ENCODE results near the gene SPNS1. TPM values are rescaled to one million over a fixed set of nuclear protein-coding genes. Genes with fewer than 3 reads are reported as not detected.
A peak's percentile ranks its signal among the peaks of the same experiment; 100 is the strongest.
"Not testable (repeated sequence)": the region's sequence is repeated elsewhere in the genome, so short reads cannot be mapped to it uniquely, and the experiment has no call there.

SPNS1 gene
- total RNA-seq, 2 donors from 2014 or later = 30.1 to 41.3 TPM

GRCh38 chr16:28975158-28975599, 601 bp downstream of the SPNS1 start:
- H3K4me1 Mint-ChIP-seq (ENCODE audit: low read depth in 2 of 2) = peaks cover 19 to 33% of the 10 kb centered on the region in 2 donors
- no peak for DNase-seq (ENCODE audit: low spot score)
- H3K27me3 Mint-ChIP-seq = no peaks in the 10 kb centered on the region
- H3K27ac Mint-ChIP-seq = peak overlapping the region; percentile 88 to 96
- H3K36me3 Mint-ChIP-seq = no peaks in the 10 kb centered on the region
- peak; percentile 16 to 27 for ATAC-seq
- H3K4me3 Mint-ChIP-seq = peak overlapping the region; percentile 99
- no peaks in the 10 kb centered on the region for H3K9me3 Mint-ChIP-seq

DNA sequence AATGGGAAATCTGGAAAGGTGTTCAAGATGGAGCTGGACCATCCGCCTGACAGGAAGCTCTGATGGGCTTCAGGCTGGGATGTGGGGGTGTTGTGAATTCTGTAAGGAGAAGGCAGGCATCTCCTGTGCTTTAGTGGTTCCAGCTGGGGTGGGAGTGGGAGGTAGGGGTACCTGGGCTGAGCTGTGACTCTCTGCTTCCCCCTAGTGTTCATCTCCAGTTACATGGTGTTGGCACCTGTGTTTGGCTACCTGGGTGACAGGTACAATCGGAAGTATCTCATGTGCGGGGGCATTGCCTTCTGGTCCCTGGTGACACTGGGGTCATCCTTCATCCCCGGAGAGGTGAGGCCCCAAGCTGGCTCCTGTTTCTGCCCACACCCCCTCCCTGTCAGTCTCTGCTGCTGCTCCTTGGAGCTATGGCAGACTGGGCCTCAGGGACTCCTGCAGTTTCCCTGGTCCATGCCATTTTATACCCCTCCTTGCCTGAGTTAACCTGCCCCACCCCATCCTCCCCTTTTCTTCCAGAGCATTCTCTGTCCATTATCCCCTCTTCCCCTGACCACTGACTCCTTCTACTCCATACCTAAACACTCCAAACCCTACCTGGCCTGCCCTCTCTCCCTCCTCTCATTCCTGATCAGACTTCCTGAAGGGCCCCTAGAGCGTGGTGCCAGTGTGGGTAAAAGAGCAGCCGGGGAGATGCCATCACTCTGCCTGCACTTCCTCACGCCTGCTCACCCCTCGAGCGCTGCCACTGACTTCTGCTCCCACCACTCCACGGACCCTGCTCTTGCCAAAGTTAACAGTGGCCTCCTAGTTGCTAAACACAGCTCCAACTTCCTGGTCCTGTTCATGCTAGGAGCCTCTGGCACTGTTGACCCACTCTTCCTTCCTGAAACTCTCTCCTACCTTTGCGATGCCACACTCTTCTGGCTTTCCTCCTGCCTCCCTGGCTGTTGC, 3.4 kb downstream of the SPNS1 start:
- no peak for DNase-seq (ENCODE audit: low spot score)
- no peak for ATAC-seq
- peaks cover 23 to 33% of the 10 kb centered on the region in 2 donors for H3K4me1 Mint-ChIP-seq (ENCODE audit: low read depth in 2 of 2)
- no peak overlapping the region for H3K4me3 Mint-ChIP-seq
- no peaks in the 10 kb centered on the region for H3K36me3 Mint-ChIP-seq
- H3K27me3 Mint-ChIP-seq = no peaks in the 10 kb centered on the region
- H3K27ac Mint-ChIP-seq = no peak overlapping the region
- H3K9me3 Mint-ChIP-seq = no peaks in the 10 kb centered on the region

GRCh38 chr16:28980330-28980729, 5.8 kb downstream of the SPNS1 start:
- Mint-ChIP-seq H3K4me1 (ENCODE audit: low read depth in 2 of 2) (peaks cover 33 to 41% of the 10 kb centered on the region in 2 donors), H3K36me3 (peaks cover 12% of the 10 kb centered on the region)
- not testable (repeated sequence) for DNase-seq (ENCODE audit: low spot score); ATAC-seq; H3K27me3 Mint-ChIP-seq; H3K27ac Mint-ChIP-seq; H3K9me3 Mint-ChIP-seq; H3K4me3 Mint-ChIP-seq

DNA sequence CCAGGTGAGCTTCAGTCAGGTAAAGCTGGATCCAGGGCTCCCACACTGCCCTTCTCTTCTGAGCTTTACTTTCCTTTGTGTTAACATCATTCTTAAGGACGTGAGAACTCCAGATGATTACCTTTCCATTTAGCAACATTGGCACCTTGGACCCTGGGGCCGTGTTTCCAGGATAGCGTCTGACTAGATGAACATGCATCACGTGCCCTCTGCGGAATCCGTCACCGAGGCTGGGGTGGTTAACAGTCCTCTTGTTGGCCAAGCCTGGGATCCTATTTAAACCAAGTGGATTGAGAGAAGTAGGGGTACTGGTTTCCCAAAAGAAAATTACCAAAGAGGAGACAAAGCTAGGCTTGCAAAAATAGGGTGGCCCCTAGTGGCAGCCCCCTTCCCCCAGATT, 6.4 kb downstream of the SPNS1 start:
- H3K4me1 Mint-ChIP-seq (ENCODE audit: low read depth in 2 of 2) = peaks cover 32 to 40% of the 10 kb centered on the region in 2 donors
- no peaks in the 10 kb centered on the region for H3K27me3 Mint-ChIP-seq
- no peaks in the 10 kb centered on the region for H3K9me3 Mint-ChIP-seq
- DNase-seq (ENCODE audit: low spot score) (no peak), ATAC-seq (no peak)
- H3K36me3 Mint-ChIP-seq = peaks cover 12% of the 10 kb centered on the region
- H3K4me3 Mint-ChIP-seq = no peak overlapping the region
- H3K27ac Mint-ChIP-seq = no peak overlapping the region

GRCh38 chr16:28981517-28981916, 6.9 kb downstream of the SPNS1 start:
- peak overlapping the region in 1 of 2 donors; percentile 21 for H3K27ac Mint-ChIP-seq
- H3K27me3 Mint-ChIP-seq = no peaks in the 10 kb centered on the region
- no peak overlapping the region for H3K4me3 Mint-ChIP-seq
- peaks cover 32 to 34% of the 10 kb centered on the region in 2 donors for H3K4me1 Mint-ChIP-seq (ENCODE audit: low read depth in 2 of 2)
- no peak for ATAC-seq
- H3K36me3 Mint-ChIP-seq = peaks cover 12% of the 10 kb centered on the region
- no peaks in the 10 kb centered on the region for H3K9me3 Mint-ChIP-seq
- DNase-seq (ENCODE audit: low spot score) = no peak

DNA sequence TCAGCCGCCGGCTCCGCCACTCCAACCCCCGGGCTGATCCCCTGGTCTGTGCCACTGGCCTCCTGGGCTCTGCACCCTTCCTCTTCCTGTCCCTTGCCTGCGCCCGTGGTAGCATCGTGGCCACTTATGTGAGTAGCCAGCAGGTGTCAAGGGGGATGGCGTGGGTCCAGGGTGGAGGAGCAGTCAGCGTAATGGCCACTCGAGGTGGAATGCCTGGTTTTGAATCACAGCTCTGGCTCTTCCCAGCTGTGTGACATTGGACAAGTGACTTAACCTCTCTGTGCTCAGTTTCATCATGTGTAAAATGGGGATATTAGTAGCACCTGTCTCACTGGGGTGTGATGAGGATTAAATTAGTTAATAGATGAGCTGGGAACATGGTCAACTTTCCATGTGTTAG, 7.8 kb downstream of the SPNS1 start:
- Mint-ChIP-seq H3K4me3 (no peak overlapping the region), H3K9me3 (no peaks in the 10 kb centered on the region), H3K4me1 (ENCODE audit: low read depth in 2 of 2) (peaks cover 34 to 35% of the 10 kb centered on the region in 2 donors), H3K27me3 (no peaks in the 10 kb centered on the region), H3K27ac (peak overlapping the region in 1 of 2 donors; percentile 86), H3K36me3 (peaks cover 18% of the 10 kb centered on the region)
- ATAC-seq = no peak
- no peak for DNase-seq (ENCODE audit: low spot score)

DNA sequence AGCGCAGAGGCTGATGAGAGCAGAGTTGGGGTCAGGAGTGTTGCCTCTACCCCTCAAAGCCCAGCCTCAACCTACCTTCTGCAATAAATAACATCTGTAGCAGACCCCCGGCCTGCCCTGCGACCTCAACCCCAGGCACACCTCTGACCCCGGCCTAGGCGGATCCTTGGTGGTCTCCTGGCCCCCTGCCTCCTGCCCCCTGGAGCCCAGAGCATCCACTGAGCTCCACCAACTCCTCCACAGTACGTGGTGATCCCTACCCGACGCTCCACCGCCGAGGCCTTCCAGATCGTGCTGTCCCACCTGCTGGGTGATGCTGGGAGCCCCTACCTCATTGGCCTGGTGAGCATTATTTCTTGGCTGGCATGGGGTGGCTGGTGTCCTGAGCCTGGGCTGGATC, 8.4 kb downstream of the SPNS1 start:
- peak overlapping the region; percentile 86 to 90 for H3K27ac Mint-ChIP-seq
- no peak overlapping the region for H3K4me3 Mint-ChIP-seq
- no peaks in the 10 kb centered on the region for H3K9me3 Mint-ChIP-seq
- H3K4me1 Mint-ChIP-seq (ENCODE audit: low read depth in 2 of 2) = peaks cover 35 to 38% of the 10 kb centered on the region in 2 donors
- H3K27me3 Mint-ChIP-seq = no peaks in the 10 kb centered on the region
- ATAC-seq (no peak), DNase-seq (ENCODE audit: low spot score) (no peak)
- peaks cover 21% of the 10 kb centered on the region for H3K36me3 Mint-ChIP-seq

GRCh38 chr16:28983644-28984043, 9.1 kb downstream of the SPNS1 start:
- no peaks in the 10 kb centered on the region for H3K9me3 Mint-ChIP-seq
- H3K4me3 Mint-ChIP-seq = peak overlapping the region; percentile 89
- H3K27ac Mint-ChIP-seq = peak overlapping the region; percentile 86 to 90
- peaks cover 21% of the 10 kb centered on the region for H3K36me3 Mint-ChIP-seq
- DNase-seq (ENCODE audit: low spot score) (peak; percentile 13), ATAC-seq (no peak)
- no peaks in the 10 kb centered on the region for H3K27me3 Mint-ChIP-seq
- H3K4me1 Mint-ChIP-seq (ENCODE audit: low read depth in 2 of 2) = peaks cover 37 to 38% of the 10 kb centered on the region in 2 donors

DNA sequence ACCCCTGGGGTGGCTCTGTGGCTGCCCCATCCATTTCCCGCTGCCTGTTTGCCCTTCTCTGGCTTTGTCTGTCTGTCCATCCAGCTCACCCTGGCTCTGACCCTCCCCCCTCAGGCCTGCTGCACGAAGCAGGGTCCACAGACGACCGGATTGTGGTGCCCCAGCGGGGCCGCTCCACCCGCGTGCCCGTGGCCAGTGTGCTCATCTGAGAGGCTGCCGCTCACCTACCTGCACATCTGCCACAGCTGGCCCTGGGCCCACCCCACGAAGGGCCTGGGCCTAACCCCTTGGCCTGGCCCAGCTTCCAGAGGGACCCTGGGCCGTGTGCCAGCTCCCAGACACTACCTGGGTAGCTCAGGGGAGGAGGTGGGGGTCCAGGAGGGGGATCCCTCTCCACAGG, 9.5 kb downstream of the SPNS1 start:
- peak in 1 of 2 donors; percentile 2 for ATAC-seq
- H3K27ac Mint-ChIP-seq = peak overlapping the region; percentile 86 to 90
- H3K9me3 Mint-ChIP-seq = no peaks in the 10 kb centered on the region
- H3K4me3 Mint-ChIP-seq = peak overlapping the region; percentile 89
- H3K4me1 Mint-ChIP-seq (ENCODE audit: low read depth in 2 of 2) = peaks cover 36 to 42% of the 10 kb centered on the region in 2 donors
- no peak for DNase-seq (ENCODE audit: low spot score)
- no peaks in the 10 kb centered on the region for H3K27me3 Mint-ChIP-seq
- peaks cover 21% of the 10 kb centered on the region for H3K36me3 Mint-ChIP-seq

- Mint-ChIP-seq H3K27ac (peak within 1 kb of the TSS; percentile 86 to 91), H3K4me3 (peak within 1 kb of the TSS; percentile 89), H3K27me3 (no peaks in the 10 kb centered on the region), H3K36me3 (peaks cover 21% of the 10 kb centered on the region), H3K4me1 (ENCODE audit: low read depth in 2 of 2) (peaks cover 40 to 45% of the 10 kb centered on the region in 2 donors), H3K9me3 (no peaks in the 10 kb centered on the region)
- peak; percentile 85 to 89 for ATAC-seq
- peak; percentile 77 for DNase-seq (ENCODE audit: low spot score)
These were observed 10.1 kb downstream of the SPNS1 start, which contains the start of gene LAT for GRCh38 chr16:28984619-28985135. Gene LAT, plus strand, starts transcription at chr16:28985052. Its CDS starts 366 bp downstream, at chr16:28985418.

DNA sequence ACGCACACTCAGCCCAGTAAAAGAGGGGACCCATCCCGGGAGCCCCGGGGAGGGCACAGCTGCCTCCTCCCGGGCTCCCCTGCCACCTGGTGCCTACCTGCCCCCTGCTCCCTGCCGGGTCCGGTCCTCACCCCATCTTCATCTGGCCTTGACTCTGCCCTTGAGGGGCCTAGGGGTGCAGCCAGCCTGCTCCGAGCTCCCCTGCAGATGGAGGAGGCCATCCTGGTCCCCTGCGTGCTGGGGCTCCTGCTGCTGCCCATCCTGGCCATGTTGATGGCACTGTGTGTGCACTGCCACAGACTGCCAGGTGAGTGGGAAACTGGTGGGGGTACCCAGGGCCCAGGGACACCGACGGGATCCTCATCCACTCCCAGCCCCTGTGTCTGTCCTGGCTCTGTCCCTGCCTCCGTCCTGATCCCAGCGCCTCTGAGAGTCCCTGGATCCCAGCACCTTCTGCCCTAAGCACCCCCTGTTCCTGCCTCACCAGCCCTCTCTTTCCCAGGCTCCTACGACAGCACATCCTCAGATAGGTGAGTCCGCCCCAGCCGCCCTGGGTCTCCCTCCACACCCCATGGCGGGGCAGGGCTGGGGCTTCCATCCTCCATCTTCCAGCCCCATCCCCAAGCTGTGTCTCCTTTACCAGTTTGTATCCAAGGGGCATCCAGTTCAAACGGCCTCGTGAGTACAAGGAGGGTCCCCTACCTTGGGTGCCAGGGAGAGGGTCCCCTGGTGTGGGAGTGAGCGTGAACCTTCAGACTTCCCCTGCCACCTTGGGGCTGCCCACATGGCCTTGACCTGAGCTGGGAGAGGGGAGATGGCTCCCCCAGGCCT, 10.8 kb downstream of the SPNS1 start:
- Mint-ChIP-seq H3K27me3 (no peaks in the 10 kb centered on the region), H3K4me3 (peak overlapping the region; percentile 74), H3K27ac (peak overlapping the region; percentile 67 to 91), H3K9me3 (no peaks in the 10 kb centered on the region), H3K36me3 (peaks cover 21% of the 10 kb centered on the region), H3K4me1 (ENCODE audit: low read depth in 2 of 2) (peaks cover 45 to 50% of the 10 kb centered on the region in 2 donors)
- DNase-seq (ENCODE audit: low spot score) (peak; percentile 61), ATAC-seq (peak; percentile 2 to 15)

DNA sequence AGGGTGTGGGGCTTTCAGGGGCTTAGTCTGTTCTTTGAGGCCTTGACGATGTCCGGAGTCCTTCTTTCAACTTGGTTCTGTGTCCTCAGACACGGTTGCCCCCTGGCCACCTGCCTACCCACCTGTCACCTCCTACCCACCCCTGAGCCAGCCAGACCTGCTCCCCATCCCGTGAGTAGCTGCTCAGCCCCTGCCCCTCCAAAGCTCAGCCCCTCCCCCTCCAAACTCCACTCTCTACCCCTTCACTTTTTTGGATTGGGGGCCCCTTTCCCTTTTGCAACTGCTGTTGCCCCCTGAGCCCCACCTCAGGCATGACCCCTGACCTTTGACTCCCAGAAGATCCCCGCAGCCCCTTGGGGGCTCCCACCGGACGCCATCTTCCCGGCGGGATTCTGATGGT, 11.5 kb downstream of the SPNS1 start:
- H3K4me3 Mint-ChIP-seq = peak overlapping the region; percentile 74
- no peak for ATAC-seq
- H3K27ac Mint-ChIP-seq = peak overlapping the region; percentile 67 to 91
- peaks cover 47 to 50% of the 10 kb centered on the region in 2 donors for H3K4me1 Mint-ChIP-seq (ENCODE audit: low read depth in 2 of 2)
- H3K9me3 Mint-ChIP-seq = no peaks in the 10 kb centered on the region
- DNase-seq (ENCODE audit: low spot score) = peak; percentile 10
- H3K36me3 Mint-ChIP-seq = peaks cover 21% of the 10 kb centered on the region
- H3K27me3 Mint-ChIP-seq = no peaks in the 10 kb centered on the region

- Mint-ChIP-seq H3K4me3 (peak overlapping the region; percentile 74), H3K27me3 (no peaks in the 10 kb centered on the region), H3K36me3 (peaks cover 21% of the 10 kb centered on the region), H3K9me3 (no peaks in the 10 kb centered on the region), H3K4me1 (ENCODE audit: low read depth in 2 of 2) (peaks cover 47 to 50% of the 10 kb centered on the region in 2 donors), H3K27ac (peak overlapping the region; percentile 67 to 91)
- no peak for DNase-seq (ENCODE audit: low spot score)
- ATAC-seq = no peak
These were observed 11.9 kb downstream of the SPNS1 start for GRCh38 chr16:28986492-28986891.
